D721Med (cell line): ENCODE results near the gene INHA.

ENCODE experiments used
- DNase-seq: peaks from one replicate; pipeline ENCODE4 v3.0.0; 2011; ENCODE audit warnings: low spot score; ENCODE audit not compliant: insufficient read length
- FAIRE-seq: peaks from 2 replicates; lab custom pipeline; 2011; peaks lifted over from hg19 to GRCh38; lab: Jason Lieb, UNC
- CTCF ChIP-seq: IDR thresholded peaks from 2 replicates; pipeline ENCODE4 v1.5.1; 2012; ENCODE audit warnings: mild to moderate bottlenecking, control low read depth; ENCODE audit not compliant: insufficient read depth; ENCODE audit errors: missing control alignments

INHA gene

GRCh38 chr2:219570194-219570923 is 1.8 kb upstream of the INHA start:
- DNase-seq (no peak), FAIRE-seq (no peak)
- TF ChIP-seq CTCF, result no peak

- no peak for TF ChIP-seq CTCF
- FAIRE-seq, result no peak
- no peak for DNase-seq
These were observed 1.2 kb upstream of the INHA start for GRCh38 chr2:219570924-219571310.

DNA sequence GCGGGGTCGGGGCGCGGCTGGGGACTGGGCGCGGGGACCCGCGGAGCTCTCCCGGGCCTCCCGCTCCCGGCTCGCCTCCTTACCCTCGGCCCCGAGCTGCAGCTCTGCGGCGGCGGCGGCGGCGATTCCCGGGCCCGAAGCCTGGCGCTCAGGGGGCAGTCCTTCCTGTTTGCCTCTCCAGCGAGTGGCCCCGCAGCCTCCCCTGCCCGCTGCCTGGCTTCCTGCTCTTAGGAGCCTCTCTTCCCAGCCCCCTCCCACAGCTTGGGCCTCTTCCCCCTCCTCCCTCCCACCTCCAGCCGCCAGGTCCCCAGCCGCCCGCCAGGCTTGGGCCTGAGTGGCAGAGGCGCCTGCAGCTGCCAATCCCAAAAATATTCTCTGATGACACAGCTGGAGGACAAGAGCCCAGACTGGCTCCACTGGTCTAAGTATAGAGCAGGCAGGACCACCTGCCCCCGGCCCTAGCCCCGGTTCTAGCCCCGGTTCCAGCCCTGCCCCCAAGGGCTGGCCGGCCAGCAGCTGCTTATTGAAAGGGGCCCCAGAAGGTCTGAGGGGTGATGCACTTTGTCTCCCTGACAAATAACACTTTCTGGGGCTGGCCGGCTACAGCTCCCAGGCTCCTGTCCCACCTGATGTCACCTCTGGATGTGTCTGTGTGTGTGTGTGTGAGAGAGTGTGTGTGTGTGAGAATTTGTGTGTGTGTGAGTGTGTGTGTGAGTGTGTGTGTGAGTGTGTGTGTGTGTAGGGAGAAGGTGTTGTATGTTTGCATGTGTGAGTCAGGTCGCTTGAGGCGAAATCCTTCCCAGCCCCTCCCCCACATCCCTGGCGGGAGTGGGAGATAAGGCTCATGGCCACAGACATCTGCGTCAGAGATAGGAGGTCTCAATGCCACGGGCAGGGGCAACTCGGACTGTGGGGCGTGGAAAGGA is 536 bp upstream of the INHA start, which contains the start of gene OBSL1:
Gene OBSL1 (minus strand): TSS at position 229 of the 926 bp plus-strand sequence. CDS start 307 bp downstream, outside the sequence.
- DNase-seq (no peak), FAIRE-seq (no peak)
- TF ChIP-seq CTCF, result no peak

GRCh38 chr2:219573166-219573565 is 1.1 kb downstream of the INHA start:
- no peak for TF ChIP-seq CTCF
- DNase-seq, result no peak
- no peak for FAIRE-seq

DNA sequence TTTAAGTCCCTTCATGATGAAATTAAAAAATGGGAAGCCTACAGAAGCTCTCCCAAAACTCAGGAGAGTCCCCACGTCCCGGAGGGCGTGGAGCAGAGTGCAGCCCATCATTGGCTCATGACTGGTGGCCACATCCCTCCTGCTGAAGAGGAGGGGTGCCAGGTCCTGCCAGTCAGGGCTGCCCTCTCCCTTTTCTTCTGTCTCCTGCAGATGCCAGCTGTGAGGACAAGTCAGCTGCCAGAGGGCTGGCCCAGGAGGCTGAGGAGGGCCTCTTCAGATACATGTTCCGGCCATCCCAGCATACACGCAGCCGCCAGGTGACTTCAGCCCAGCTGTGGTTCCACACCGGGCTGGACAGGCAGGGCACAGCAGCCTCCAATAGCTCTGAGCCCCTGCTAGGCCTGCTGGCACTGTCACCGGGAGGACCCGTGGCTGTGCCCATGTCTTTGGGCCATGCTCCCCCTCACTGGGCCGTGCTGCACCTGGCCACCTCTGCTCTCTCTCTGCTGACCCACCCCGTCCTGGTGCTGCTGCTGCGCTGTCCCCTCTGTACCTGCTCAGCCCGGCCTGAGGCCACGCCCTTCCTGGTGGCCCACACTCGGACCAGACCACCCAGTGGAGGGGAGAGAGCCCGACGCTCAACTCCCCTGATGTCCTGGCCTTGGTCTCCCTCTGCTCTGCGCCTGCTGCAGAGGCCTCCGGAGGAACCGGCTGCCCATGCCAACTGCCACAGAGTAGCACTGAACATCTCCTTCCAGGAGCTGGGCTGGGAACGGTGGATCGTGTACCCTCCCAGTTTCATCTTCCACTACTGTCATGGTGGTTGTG is 2.6 kb downstream of the INHA start:
- no peak for DNase-seq
- no peak for FAIRE-seq
- TF ChIP-seq CTCF, result no peak

DNA sequence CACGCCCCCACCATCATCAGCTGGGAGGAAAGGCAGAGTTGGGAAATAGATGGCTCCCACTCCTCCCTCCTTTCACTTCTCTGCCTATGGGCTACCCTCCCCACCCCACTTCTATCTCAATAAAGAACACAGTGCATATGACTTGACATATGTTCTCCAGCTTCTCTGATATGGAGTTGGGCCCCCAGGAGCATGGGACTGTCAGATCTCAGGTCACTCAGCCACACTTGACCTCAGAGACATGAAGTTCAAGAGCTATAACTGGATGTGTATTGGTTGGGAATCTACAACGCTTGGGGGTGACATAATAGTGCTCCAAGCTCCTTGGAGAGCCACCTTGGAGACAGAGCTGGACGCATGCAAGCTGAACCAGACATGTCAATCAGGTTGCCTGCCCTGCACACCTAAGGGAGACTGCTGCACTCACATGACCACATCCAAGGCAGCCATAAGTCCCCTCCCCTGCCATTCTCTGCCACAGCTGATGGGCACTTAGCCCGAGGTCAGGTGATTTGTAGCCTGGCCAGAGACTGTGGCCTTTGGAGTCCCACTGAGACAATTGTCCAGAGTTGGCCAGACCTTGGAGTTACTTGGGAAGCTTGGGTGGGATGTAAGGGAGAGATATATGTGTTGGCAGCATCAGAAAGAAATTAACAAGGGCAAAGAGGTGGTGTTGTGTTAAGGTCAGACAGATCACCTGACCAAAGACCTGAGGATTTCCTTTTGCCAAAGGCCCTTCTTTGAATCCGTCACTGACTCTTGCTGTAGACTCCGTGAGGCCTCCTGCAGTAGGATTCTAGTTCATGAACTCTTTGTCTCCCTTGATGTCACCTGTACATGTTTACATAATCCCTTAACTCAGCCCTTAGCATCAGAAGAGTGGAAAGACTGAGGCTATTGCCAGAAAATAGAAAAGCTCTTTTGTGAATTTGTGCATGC is 3.7 kb downstream of the INHA start:
- no peak for TF ChIP-seq CTCF
- FAIRE-seq (no peak), DNase-seq (no peak)
